HPDE6-E6E7 (cell line): Measurements from ENCODE around the gene PIGC.

Experiments
- DNase-seq: peaks from one replicate; pipeline ENCODE4 v3.0.0; 2011; ENCODE audit warnings: missing footprints; ENCODE audit errors: extremely low spot score

The PIGC gene

GRCh38 chr1:172430128-172430454 lies 13.8 kb downstream of the PIGC start:
- DNase-seq: no peak

DNA sequence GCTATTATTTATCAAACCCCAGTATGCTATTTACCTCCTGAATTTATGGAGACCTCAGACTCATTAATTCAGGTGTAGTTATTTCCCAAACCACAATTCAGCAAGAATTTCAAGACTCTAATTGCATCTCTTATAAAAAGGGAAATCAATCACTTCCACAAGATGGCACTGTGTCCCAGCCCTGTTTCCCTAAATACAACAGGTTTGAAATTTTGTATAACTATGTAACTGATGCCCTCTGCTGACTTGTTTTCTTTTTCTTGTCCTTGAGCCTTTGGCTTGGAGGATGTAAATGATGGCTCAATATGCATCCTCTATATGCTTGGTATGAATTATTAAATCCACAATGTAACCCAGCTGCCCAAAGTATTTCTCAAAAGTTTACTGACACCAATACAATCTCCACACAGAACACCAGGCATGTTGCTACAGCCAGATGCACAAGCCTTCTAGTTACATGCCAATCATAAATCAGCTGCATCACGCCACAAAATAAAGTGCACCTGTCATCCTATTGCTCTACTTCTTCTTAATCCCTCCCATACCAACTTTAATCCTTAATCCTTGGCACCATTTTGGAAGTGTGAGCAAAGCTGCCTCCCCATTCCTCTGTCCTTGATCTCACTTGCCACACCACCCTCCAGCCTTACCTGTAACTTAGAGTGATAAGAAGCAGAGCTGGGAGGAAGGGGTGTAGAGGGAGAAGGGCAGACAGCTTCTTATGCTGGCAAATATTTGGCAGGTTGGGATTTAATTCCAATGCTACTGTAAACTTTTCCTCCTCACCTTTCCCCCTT lies 14.3 kb downstream of the PIGC start:
- DNase-seq: peak; percentile 48

DNA sequence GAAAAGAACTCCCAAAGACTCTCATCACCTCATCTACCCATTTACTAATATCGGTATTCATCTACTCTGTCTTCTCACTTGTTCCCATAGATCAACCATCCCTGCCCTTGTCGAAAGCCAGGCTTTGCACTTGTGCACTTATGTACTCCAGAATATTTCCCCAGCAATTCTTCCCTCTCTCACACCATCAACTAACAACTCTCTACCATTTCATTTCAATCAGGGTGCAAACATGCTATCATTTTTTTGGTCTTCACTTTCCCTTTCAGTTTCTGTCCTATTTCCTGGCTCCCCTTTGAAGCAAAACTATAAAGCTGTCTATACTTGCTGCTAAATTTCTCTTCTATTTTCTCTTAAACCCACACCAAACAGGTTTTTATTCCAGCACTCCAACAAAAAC lies 16.7 kb downstream of the PIGC start:
- DNase-seq: no peak

GRCh38 chr1:172425339-172425738 lies 18.5 kb downstream of the PIGC start:
- DNase-seq: no peak

DNA sequence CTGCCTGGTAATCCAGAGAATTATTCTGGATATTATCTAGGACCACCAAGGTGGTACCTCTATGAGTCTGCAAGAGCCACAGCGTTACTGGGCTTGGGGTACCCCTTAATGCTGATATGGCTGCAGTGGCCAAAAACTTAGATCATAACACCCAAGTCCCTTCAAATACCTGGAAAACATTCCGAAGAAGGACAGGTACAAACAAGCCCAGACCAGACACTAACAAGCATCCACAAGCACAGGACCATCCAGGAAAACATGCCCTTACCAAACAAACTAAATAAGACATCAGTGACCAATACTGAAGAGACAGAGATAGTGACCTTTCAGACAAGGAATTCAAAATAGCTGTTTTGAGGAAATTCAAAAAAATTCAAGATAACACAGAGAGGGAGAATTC lies 20.5 kb downstream of the PIGC start:
- no peak for DNase-seq

- DNase-seq: no peak
These were observed 21.8 kb downstream of the PIGC start for GRCh38 chr1:172421974-172422604.

DNA sequence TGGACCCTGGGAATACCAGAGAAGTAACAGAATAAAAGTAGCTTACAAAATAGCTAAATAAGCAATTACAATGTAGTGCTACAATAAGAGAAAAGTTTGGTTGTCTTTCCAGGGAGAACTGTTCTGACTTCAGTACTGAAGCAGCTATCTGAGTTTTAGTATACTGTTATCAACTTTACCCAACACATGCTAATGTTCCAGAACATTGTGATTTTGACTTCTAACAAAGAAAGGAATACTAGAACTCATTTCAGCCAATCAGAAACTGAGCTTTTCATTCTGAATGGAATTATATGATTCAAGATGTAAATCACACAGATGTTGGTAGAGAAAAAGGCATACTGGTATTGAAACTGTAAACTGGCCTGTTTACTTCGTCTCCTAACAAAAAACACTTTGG lies 23.5 kb downstream of the PIGC start, which contains the start of gene C1orf105:
TSS of gene C1orf105 (plus strand) at position 301 of the 400 bp plus-strand sequence. CDS start 201 bp downstream, outside the sequence.
- no peak for DNase-seq

GRCh38 chr1:172417557-172417956 lies 26.3 kb downstream of the PIGC start:
- peak; percentile 36 for DNase-seq

DNA sequence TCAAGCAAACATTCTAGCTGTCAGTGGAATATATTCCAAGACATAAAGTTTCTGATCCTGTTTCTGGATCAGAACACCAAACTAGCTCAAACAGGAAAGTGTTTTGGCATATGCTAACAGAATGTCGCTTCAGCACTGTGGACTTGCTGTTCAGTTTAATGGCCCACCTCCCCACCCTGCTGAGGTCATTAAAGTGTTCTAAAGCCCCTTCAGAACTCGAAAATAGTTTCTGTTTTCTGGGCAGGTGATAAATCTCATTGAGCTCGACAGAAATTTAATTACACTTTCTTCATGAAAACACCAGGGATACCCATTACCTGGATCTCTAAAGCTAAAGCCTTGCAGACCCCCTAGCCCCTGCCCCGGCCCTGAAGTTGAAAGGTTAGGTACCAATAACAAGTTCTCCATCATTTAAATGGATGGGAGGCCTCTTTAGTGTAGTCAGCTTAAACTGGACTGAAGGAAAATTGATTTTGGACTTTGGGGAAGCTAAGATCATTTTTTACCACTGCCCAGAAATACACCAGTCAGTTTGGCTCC lies 27.3 kb downstream of the PIGC start:
- no peak for DNase-seq

DNA sequence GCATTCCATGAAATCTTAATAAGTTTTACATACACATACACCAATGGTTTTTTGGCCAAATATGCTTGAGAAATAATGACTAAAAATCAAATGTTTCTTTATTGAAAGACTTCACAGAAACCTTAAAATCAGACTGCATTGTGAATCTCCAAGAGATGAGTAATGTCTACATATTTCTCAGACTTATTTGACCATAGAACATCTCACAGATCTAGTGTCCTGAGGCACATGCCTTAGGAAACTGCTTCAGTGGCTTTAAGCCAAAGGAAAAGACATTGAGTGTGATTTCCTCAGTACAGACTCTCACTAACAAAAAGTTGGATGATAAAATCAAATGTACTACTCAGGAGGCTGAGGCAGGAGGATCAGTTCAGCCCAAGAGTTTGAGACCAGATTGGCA lies 29.5 kb downstream of the PIGC start:
- no peak for DNase-seq

DNA sequence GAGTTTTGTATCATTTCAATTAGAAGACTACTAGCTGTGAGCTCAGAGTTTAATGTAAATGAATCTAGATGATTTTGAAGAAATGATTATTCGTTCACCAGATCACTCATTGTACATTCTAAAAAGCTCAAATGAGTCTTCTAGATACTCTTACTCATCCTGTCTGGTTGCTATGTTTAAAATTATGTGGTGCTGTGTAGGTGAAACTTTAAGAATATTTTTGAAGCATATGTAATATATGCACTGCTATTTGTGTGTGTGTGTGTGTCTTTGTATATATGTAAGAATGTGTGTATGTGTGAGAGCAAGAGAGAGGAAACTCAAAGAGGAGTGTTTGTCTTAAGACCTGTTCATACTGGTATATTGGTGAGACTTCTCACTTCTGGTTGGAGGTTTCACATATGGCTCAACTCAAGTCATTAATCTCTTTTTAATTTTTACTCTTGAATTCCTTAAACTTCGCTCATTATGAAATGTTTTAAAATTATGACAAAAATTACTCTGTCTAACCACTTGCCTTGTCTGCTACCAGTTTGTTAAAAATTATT lies 32.0 kb downstream of the PIGC start:
- DNase-seq: no peak

DNA sequence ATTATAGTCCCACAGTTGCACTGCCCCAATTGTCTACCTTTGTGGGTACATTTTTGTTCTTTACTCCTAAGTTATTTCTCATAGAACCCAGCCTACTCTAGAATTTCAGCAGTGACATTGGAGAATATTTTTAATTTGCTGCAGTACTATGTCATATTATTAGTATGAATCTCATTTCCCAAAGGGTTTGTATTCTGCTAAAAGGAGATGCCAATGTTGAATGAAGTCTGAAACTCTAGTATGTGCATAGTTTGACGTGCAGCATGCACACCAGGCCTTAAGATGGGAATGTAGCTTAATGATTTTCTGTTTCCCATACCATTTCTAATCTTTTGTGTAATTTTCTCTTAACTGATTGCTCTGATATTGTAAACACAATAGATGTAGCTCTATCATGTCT lies 33.8 kb downstream of the PIGC start:
- no peak for DNase-seq

DNA sequence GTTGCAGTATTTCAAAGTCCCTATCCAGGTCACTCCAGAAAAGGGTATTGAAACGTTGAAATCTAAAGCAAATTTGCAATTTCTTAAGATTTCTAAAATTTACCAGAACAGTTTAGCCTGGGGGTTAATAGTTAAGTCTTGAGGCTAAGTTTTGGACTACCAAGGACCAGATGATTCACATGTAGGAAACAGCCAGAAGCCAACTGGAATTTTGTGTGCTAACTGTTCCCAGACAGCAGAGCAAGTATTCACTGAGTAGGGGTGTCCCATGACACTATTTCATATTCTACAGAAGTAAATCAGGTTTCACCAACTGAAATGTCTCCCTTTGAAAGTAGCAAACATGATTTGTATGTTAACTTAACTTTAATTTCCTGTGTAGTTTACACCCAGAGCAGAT lies 34.9 kb downstream of the PIGC start:
- no peak for DNase-seq

DNA sequence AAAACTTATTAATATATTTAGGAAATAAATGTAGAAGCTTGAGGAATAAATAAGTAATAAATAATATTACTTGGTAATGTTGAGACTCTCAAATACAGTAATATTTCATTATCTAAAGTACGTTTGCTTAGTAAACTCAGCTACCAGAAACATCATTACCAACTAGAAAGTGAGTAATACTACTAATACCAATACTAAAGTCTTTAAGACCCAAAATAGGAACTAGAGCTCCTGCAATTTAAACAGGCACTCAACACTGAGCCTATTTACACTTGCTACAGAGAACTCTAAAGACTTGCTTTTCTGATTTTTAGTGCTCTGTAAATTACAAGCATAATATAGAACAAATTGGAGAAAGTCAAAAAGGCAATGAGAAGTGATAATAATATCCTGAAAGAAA lies 36.9 kb downstream of the PIGC start:
- DNase-seq: no peak

GRCh38 chr1:172405912-172406311 lies 38.0 kb downstream of the PIGC start:
- DNase-seq: no peak

- DNase-seq: no peak
These were observed 39.7 kb downstream of the PIGC start for GRCh38 chr1:172404121-172404520.

- no peak for DNase-seq
These were observed 40.8 kb downstream of the PIGC start for GRCh38 chr1:172402878-172403569.

GRCh38 chr1:172401892-172402291 lies 42.0 kb downstream of the PIGC start:
- no peak for DNase-seq

- DNase-seq: no peak
These were observed 42.4 kb downstream of the PIGC start for GRCh38 chr1:172401477-172401876.

DNA sequence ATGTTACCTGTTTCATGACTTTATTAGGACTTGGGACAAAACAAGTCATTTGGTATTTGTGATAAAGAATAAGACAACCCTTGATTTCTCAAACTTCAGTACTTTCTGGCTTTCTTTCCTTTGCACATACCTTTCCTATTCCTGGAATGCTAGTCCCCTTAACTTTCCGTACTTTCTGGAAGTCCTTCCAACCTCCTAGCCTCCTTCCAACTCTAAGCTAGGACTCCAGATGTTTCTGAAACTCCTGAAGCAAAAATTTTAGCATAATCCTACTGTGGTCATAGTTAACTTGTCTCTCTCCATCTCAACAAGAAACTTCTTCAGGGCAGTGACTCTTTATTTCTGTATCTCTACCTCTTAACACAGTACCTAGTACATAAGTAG lies 43.2 kb downstream of the PIGC start:
- DNase-seq: no peak

GRCh38 chr1:172399756-172400721 lies 43.8 kb downstream of the PIGC start:
- DNase-seq: no peak
